EL (cell line): ENCODE measurements around the gene ULBP2.
"Not testable (repeated sequence)": the region's sequence is repeated elsewhere in the genome, so short reads cannot be mapped to it uniquely, and the experiment has no call there.

Experiments used
- DNase-seq: peaks from one replicate; pipeline ENCODE4 v3.0.0-alpha.2; 2016

Gene ULBP2

DNA sequence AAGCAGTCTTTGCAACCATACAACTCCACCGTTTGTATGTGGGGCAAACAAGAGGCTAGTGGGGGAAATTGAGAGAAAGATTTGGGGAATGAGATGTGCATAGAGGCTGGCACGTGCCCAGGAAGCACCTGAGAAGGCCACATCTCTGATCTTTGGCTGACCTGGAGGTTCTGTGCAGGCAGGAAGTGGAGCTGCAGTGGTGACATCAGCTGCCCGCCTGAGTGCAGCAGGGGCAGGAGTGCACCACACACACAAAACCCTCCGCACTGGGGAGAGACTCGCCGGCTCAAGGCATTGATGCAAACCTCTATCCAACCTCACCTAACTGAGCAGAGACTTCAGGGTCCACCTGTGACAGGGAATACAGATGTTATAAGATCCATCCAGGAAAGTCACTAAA, 32.6 kb downstream of the ULBP2 start:
- DNase-seq = not testable (repeated sequence)

GRCh38 chr6:149974825-149975224, 33.0 kb downstream of the ULBP2 start:
- no peak for DNase-seq

DNA sequence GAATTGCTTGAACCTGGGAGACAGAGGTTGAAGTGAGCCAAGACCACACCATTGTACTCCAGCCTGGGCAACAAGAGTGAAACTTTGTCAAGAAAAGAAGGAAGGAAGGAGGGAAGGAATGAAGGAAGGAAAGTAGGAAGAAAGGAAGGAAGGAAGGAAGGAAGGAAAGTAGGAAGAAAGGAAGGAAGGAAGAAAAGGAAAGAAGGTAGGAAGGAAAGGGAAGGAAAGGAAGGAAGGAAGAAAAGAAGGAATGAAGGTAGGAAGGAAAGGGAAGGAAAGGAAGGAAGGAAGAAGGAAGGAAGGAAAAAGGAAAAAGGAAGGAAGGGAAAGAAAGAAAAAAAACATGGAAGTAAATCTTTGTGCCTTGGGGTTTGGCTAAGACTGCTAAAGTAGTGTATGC, 33.6 kb downstream of the ULBP2 start:
- DNase-seq = no peak

DNA sequence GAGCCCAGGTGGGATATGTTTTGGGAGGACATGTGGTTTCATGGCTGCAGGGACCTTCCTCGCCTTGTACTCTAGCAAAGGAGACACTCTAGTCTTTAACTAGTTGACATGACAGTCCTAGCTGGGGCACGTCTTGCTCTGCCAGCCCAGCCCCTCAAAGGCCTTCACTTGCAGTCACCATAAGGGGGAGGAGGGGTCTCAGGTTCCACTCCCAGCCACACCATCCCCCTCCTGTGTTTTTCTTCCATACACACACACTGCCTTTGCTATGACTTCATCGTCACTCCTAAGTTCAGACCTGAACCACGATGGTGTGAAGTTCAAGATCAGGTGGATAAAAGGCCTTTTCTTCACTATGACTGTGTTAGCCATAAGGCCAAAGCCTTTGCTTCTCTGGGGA, 35.4 kb downstream of the ULBP2 start:
- DNase-seq = no peak

GRCh38 chr6:149978610-149979009, 36.8 kb downstream of the ULBP2 start:
- DNase-seq = no peak

- no peak for DNase-seq
Observed at GRCh38 chr6:149979293-149979692, 37.5 kb downstream of the ULBP2 start.

GRCh38 chr6:149983145-149983544, 41.3 kb downstream of the ULBP2 start:
- no peak for DNase-seq

GRCh38 chr6:149984773-149985172, 43.0 kb downstream of the ULBP2 start:
- DNase-seq = no peak

DNA sequence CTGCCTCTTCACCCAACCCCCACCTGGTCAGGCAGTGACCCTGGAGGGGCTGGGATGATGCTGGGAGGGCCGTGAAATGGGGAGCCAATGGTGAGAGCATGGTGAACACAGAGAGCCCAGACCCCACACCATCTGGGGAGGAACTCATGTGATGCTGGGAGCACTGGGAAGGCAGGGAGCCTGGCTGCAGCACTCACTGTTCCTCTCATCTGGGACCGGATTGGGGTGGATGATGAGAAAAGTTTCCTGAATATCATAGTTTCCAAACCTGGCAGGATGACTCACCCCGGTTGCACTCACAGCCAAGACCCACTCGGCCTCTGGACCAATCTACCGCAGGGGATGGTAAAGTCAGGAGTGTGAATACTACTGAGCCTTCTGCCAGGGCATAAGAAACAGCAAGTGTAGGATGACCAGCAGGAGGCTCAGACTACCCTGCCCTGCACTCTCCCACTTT, 43.7 kb downstream of the ULBP2 start:
- peak; percentile 29 for DNase-seq

DNA sequence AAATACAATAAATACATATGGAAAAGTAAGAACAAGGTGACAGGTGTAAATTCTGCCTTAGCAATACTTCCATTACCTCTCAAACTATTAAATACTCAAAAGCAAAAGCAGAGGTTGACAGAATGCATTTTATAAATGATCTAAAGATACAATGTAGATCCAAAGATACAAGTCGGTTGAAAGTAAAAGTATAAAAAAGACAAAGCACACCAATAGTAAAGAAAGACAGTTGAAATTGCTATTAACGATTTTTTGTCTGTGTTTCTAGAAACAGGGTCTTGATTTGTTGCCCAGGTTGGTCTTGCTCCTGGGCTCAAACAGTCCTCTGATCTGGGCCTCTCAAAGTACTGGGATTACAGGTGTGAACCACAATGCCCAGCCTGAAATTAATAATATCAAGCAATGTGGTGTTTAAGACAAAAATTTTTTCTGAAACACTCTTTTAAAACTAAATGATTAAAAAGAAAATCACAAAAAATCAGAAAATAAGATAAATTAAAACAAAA, 45.8 kb downstream of the ULBP2 start:
- no peak for DNase-seq

DNA sequence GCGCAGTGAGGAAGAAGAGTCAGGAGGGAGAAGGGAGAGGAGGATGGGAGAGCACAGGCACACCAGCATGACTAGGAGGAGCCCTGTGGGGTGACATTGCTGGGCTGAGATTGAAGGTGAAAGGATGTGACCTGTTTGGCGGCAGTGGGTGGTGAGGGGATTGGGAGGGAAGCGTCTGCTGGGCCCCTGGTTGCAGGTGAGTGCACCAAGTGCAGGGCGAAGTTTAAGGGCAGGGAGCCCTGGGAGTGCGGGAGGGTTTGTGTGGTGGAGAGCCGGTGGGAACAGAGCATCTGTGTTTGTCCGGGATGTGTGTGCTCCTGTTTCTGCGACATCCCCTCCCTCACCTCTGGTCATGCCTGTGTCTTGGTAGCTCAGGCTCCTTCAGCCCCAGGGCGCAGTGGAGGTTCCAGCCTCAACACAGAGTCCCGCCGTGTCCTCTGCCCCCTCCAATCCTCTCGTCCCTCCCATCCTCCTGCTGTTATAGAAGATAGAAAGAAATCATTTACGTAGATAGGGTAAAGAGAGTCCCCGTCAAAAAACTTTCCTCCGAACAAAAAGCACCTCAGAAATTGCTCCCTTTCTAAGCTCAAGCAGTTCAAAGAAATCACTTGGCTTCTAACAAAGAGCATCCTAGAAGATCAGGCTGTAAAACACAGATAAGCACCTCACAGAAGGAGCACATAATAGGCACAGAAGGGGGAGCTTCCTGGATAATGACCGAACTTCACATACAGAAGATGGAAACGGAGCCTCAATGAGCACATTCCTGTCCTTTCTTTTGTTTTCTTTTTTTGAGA, 46.9 kb downstream of the ULBP2 start:
- no peak for DNase-seq

DNA sequence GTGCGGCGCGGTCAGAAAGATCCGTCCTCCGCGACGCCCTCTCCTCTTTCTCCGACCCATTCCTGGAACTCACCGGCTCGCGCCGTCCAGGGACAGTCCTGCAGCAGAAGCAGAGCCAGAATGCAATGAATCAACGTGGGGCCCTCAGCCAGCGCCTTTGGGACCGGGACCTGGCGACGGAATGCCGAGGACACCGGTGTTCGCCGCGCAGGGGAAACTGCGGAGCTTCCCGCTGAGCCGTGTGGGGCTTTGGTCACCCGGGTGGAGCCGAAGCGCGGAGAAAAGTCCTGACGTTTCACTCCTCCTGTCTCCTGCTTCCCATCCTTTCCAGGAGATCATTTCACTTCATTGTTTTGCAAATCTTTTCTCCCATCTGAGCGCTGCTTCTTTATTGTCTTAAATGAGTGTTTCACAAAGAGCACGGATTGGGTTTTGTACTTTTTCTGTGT, 48.4 kb downstream of the ULBP2 start:
- no peak for DNase-seq

GRCh38 chr6:149990661-149991471, 49.1 kb downstream of the ULBP2 start:
- no peak for DNase-seq

DNA sequence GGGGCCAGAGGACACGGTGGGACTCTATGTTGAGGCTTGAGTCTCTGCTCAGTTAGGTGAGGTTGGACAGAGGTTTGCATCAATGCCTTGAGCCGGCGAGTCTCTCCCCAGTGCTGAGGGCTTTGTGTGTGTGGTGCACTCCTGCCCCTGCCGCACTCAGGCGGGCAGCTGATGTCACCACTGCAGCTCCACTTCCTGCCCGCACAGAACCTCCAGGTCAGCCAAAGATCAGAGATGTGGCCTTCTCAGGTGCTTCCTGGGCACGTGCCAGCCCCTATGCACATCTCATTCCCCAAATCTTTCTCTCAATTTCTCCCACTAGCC, 49.6 kb downstream of the ULBP2 start:
- not testable (repeated sequence) for DNase-seq

DNA sequence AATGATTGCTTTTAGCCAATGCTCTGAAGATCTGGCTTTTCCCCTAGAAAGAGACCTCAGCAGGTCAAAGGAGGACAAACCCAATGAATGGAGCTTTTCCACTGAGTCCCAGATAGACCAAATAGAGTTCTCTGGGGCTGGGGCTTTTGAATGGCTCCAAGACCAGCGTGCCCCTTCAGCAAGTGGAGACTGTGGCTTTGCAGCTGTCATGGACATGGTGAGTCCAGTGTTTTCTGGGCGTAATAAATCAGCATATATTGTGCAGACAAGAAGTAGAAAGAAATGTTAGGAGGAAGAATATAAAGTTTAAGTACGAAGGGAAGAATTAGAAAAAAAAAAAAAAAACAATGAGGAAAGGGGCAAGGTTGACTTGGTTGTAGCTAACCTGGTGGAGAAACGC, 50.0 kb downstream of the ULBP2 start:
- no peak for DNase-seq

GRCh38 chr6:149995235-149995750, 53.5 kb downstream of the ULBP2 start:
- DNase-seq = no peak

GRCh38 chr6:149995971-149996370, 54.2 kb downstream of the ULBP2 start:
- DNase-seq = no peak
